ENCODE results near the gene MTMR10.

The MTMR10 gene

GRCh38 chr15:30984118-30984517, 7.3 kb downstream of the MTMR10 start:
- Histone ChIP-seq H3K9ac (ENCODE audit: low read length) (no peak overlapping the region), H3K27me3 (replicated peaks; ENCODE audit: control insufficient read depth, insufficient read depth, low read length) (no peaks in the 10 kb centered on the region)
- DNase-seq (ENCODE audit: low read depth) = no peak

GRCh38 chr15:30979457-30979856, 12.0 kb downstream of the MTMR10 start:
- Histone ChIP-seq H3K4me1 (ENCODE audit: control insufficient read depth, insufficient read depth, low read length) (peaks cover 4% of the 10 kb centered on the region), H3K27me3 (replicated peaks; ENCODE audit: control insufficient read depth, insufficient read depth, low read length) (no peaks in the 10 kb centered on the region)

More at GRCh38 chr15:30984118-30984517, 7.3 kb downstream of the MTMR10 start:
- H3K4me3 ChIP-seq (ENCODE audit: low read length) = no peak overlapping the region
- peaks cover 60% of the 10 kb centered on the region for H3K36me3 ChIP-seq (ENCODE audit: control insufficient read depth, insufficient read depth, low read length, severe bottlenecking)
- H3K9me3 ChIP-seq (ENCODE audit: control insufficient read depth, low read length) = no peaks in the 10 kb centered on the region
- peaks cover 33% of the 10 kb centered on the region for H3K4me1 ChIP-seq (ENCODE audit: control insufficient read depth, insufficient read depth, low read length)

GRCh38 chr15:30978328-30978727, 13.1 kb downstream of the MTMR10 start:
- no peak for DNase-seq (ENCODE audit: low read depth)
- Histone ChIP-seq H3K9ac (ENCODE audit: low read length) (no peak overlapping the region), H3K4me1 (ENCODE audit: control insufficient read depth, insufficient read depth, low read length) (no peaks in the 10 kb centered on the region), H3K4me3 (ENCODE audit: low read length) (no peak overlapping the region), H3K36me3 (ENCODE audit: control insufficient read depth, insufficient read depth, low read length, severe bottlenecking) (peaks cover 82% of the 10 kb centered on the region), H3K27me3 (replicated peaks; ENCODE audit: control insufficient read depth, insufficient read depth, low read length) (no peaks in the 10 kb centered on the region), H3K9me3 (ENCODE audit: control insufficient read depth, low read length) (no peaks in the 10 kb centered on the region)

More at GRCh38 chr15:30979457-30979856, 12.0 kb downstream of the MTMR10 start:
- H3K36me3 ChIP-seq (ENCODE audit: control insufficient read depth, insufficient read depth, low read length, severe bottlenecking) = peaks cover 77% of the 10 kb centered on the region
- no peaks in the 10 kb centered on the region for H3K9me3 ChIP-seq (ENCODE audit: control insufficient read depth, low read length)
- DNase-seq (ENCODE audit: low read depth) = no peak
- H3K9ac ChIP-seq (ENCODE audit: low read length) = no peak overlapping the region
- no peak overlapping the region for H3K4me3 ChIP-seq (ENCODE audit: low read length)

GRCh38 chr15:30974112-30974511, 17.3 kb downstream of the MTMR10 start:
- Histone ChIP-seq H3K4me3 (ENCODE audit: low read length) (no peak overlapping the region), H3K27me3 (replicated peaks; ENCODE audit: control insufficient read depth, insufficient read depth, low read length) (no peaks in the 10 kb centered on the region), H3K4me1 (ENCODE audit: control insufficient read depth, insufficient read depth, low read length) (no peaks in the 10 kb centered on the region), H3K9me3 (ENCODE audit: control insufficient read depth, low read length) (no peaks in the 10 kb centered on the region), H3K9ac (ENCODE audit: low read length) (no peak overlapping the region), H3K36me3 (ENCODE audit: control insufficient read depth, insufficient read depth, low read length, severe bottlenecking) (peaks cover 82% of the 10 kb centered on the region)
- DNase-seq (ENCODE audit: low read depth) = no peak

GRCh38 chr15:30973379-30973778, 18.0 kb downstream of the MTMR10 start:
- no peaks in the 10 kb centered on the region for H3K4me1 ChIP-seq (ENCODE audit: control insufficient read depth, insufficient read depth, low read length)
- DNase-seq (ENCODE audit: low read depth) = no peak
- H3K9ac ChIP-seq (ENCODE audit: low read length) = no peak overlapping the region
- peaks cover 86% of the 10 kb centered on the region for H3K36me3 ChIP-seq (ENCODE audit: control insufficient read depth, insufficient read depth, low read length, severe bottlenecking)
- H3K4me3 ChIP-seq (ENCODE audit: low read length) = no peak overlapping the region
- no peaks in the 10 kb centered on the region for H3K9me3 ChIP-seq (ENCODE audit: control insufficient read depth, low read length)
- no peaks in the 10 kb centered on the region for H3K27me3 ChIP-seq (replicated peaks; ENCODE audit: control insufficient read depth, insufficient read depth, low read length)

GRCh38 chr15:30969724-30970123, 21.7 kb downstream of the MTMR10 start:
- no peaks in the 10 kb centered on the region for H3K4me1 ChIP-seq (ENCODE audit: control insufficient read depth, insufficient read depth, low read length)
- no peak overlapping the region for H3K4me3 ChIP-seq (ENCODE audit: low read length)
- no peak for DNase-seq (ENCODE audit: low read depth)
- H3K36me3 ChIP-seq (ENCODE audit: control insufficient read depth, insufficient read depth, low read length, severe bottlenecking) = peaks cover 92% of the 10 kb centered on the region
- H3K9ac ChIP-seq (ENCODE audit: low read length) = no peak overlapping the region
- H3K9me3 ChIP-seq (ENCODE audit: control insufficient read depth, low read length) = no peaks in the 10 kb centered on the region
- H3K27me3 ChIP-seq (replicated peaks; ENCODE audit: control insufficient read depth, insufficient read depth, low read length) = no peaks in the 10 kb centered on the region

GRCh38 chr15:30963681-30964080, 27.7 kb downstream of the MTMR10 start:
- H3K9ac ChIP-seq (ENCODE audit: low read length) = no peak overlapping the region
- no peak for DNase-seq (ENCODE audit: low read depth)
- no peak overlapping the region for H3K4me3 ChIP-seq (ENCODE audit: low read length)
- no peaks in the 10 kb centered on the region for H3K27me3 ChIP-seq (replicated peaks; ENCODE audit: control insufficient read depth, insufficient read depth, low read length)
- peaks cover 9% of the 10 kb centered on the region for H3K4me1 ChIP-seq (ENCODE audit: control insufficient read depth, insufficient read depth, low read length)
- no peaks in the 10 kb centered on the region for H3K9me3 ChIP-seq (ENCODE audit: control insufficient read depth, low read length)
- H3K36me3 ChIP-seq (ENCODE audit: control insufficient read depth, insufficient read depth, low read length, severe bottlenecking) = peaks cover 94% of the 10 kb centered on the region

GRCh38 chr15:30962659-30963058, 28.8 kb downstream of the MTMR10 start:
- Histone ChIP-seq H3K36me3 (ENCODE audit: control insufficient read depth, insufficient read depth, low read length, severe bottlenecking) (peaks cover 94% of the 10 kb centered on the region), H3K9ac (ENCODE audit: low read length) (no peak overlapping the region), H3K4me3 (ENCODE audit: low read length) (no peak overlapping the region), H3K4me1 (ENCODE audit: control insufficient read depth, insufficient read depth, low read length) (peaks cover 9% of the 10 kb centered on the region), H3K27me3 (replicated peaks; ENCODE audit: control insufficient read depth, insufficient read depth, low read length) (no peaks in the 10 kb centered on the region), H3K9me3 (ENCODE audit: control insufficient read depth, low read length) (no peaks in the 10 kb centered on the region)
- no peak for DNase-seq (ENCODE audit: low read depth)

GRCh38 chr15:30962079-30962478, 29.3 kb downstream of the MTMR10 start:
- H3K36me3 ChIP-seq (ENCODE audit: control insufficient read depth, insufficient read depth, low read length, severe bottlenecking) = peaks cover 95% of the 10 kb centered on the region
- DNase-seq (ENCODE audit: low read depth) = no peak
- H3K9me3 ChIP-seq (ENCODE audit: control insufficient read depth, low read length) = no peaks in the 10 kb centered on the region
- peaks cover 9% of the 10 kb centered on the region for H3K4me1 ChIP-seq (ENCODE audit: control insufficient read depth, insufficient read depth, low read length)
- H3K4me3 ChIP-seq (ENCODE audit: low read length) = no peak overlapping the region
- no peak overlapping the region for H3K9ac ChIP-seq (ENCODE audit: low read length)
- no peaks in the 10 kb centered on the region for H3K27me3 ChIP-seq (replicated peaks; ENCODE audit: control insufficient read depth, insufficient read depth, low read length)

GRCh38 chr15:30958219-30958618, 33.2 kb downstream of the MTMR10 start:
- H3K36me3 ChIP-seq (ENCODE audit: control insufficient read depth, insufficient read depth, low read length, severe bottlenecking) = peaks cover 85% of the 10 kb centered on the region
- DNase-seq (ENCODE audit: low read depth) = no peak

GRCh38 chr15:30956216-30957124, 35.0 kb downstream of the MTMR10 start:
- Histone ChIP-seq H3K4me3 (ENCODE audit: low read length) (no peak overlapping the region), H3K9ac (ENCODE audit: low read length) (no peak overlapping the region), H3K9me3 (ENCODE audit: control insufficient read depth, low read length) (no peaks in the 10 kb centered on the region), H3K27me3 (replicated peaks; ENCODE audit: control insufficient read depth, insufficient read depth, low read length) (no peaks in the 10 kb centered on the region), H3K4me1 (ENCODE audit: control insufficient read depth, insufficient read depth, low read length) (peaks cover 23% of the 10 kb centered on the region), H3K36me3 (ENCODE audit: control insufficient read depth, insufficient read depth, low read length, severe bottlenecking) (peaks cover 85% of the 10 kb centered on the region)
- no peak for DNase-seq (ENCODE audit: low read depth)

More at GRCh38 chr15:30958219-30958618, 33.2 kb downstream of the MTMR10 start:
- Histone ChIP-seq H3K4me3 (ENCODE audit: low read length) (no peak overlapping the region), H3K9me3 (ENCODE audit: control insufficient read depth, low read length) (no peaks in the 10 kb centered on the region), H3K27me3 (replicated peaks; ENCODE audit: control insufficient read depth, insufficient read depth, low read length) (no peaks in the 10 kb centered on the region), H3K4me1 (ENCODE audit: control insufficient read depth, insufficient read depth, low read length) (peaks cover 32% of the 10 kb centered on the region), H3K9ac (ENCODE audit: low read length) (no peak overlapping the region)

Measured in adipocyte (in vitro differentiated cells).